ENCODE data around the gene TBX1.

Gene TBX1

GRCh38 chr22:19757140-19757984 lies 3.2 kb upstream of the TBX1 start:
- H3K27me3 ChIP-seq = peaks cover 85% of the 10 kb centered on the region
- no peak overlapping the region for H3K4me3 ChIP-seq (ENCODE audit: low read depth, low read length)
- DNase-seq = no peak

GRCh38 chr22:19757985-19758895 lies 2.3 kb upstream of the TBX1 start:
- DNase-seq = no peak
- Histone ChIP-seq H3K36me3 (no peaks in the 10 kb centered on the region), H3K4me3 (ENCODE audit: low read depth, low read length) (no peak overlapping the region), H3K9me3 (no peaks in the 10 kb centered on the region), H3K4me1 (no peaks in the 10 kb centered on the region), H3K27me3 (peaks cover 93% of the 10 kb centered on the region)
- no peak for TF ChIP-seq CTCF (IDR thresholded peaks at IDR 0.05; ENCODE audit: low read depth, low read length)

More at GRCh38 chr22:19757140-19757984, 3.2 kb upstream of the TBX1 start:
- no peaks in the 10 kb centered on the region for H3K9me3 ChIP-seq
- no peak for TF ChIP-seq CTCF (IDR thresholded peaks at IDR 0.05; ENCODE audit: low read depth, low read length)
- H3K4me1 ChIP-seq = no peaks in the 10 kb centered on the region
- no peaks in the 10 kb centered on the region for H3K36me3 ChIP-seq

- Histone ChIP-seq H3K4me1 (no peaks in the 10 kb centered on the region), H3K27me3 (peaks cover 93% of the 10 kb centered on the region)
- no peak for TF ChIP-seq CTCF (IDR thresholded peaks at IDR 0.05; ENCODE audit: low read depth, low read length)
Measured at GRCh38 chr22:19758896-19759426, 1.6 kb upstream of the TBX1 start.

GRCh38 chr22:19759427-19760057 lies 1.0 kb upstream of the TBX1 start:
- no peak for TF ChIP-seq CTCF (IDR thresholded peaks at IDR 0.05; ENCODE audit: low read depth, low read length)
- no peaks in the 10 kb centered on the region for H3K36me3 ChIP-seq
- peaks cover 93% of the 10 kb centered on the region for H3K27me3 ChIP-seq
- DNase-seq = no peak
- no peaks in the 10 kb centered on the region for H3K9me3 ChIP-seq
- H3K4me1 ChIP-seq = no peaks in the 10 kb centered on the region
- no peak overlapping the region for H3K4me3 ChIP-seq (ENCODE audit: low read depth, low read length)

More at GRCh38 chr22:19758896-19759426, 1.6 kb upstream of the TBX1 start:
- H3K36me3 ChIP-seq = no peaks in the 10 kb centered on the region
- DNase-seq = no peak
- H3K4me3 ChIP-seq (ENCODE audit: low read depth, low read length) = no peak overlapping the region
- no peaks in the 10 kb centered on the region for H3K9me3 ChIP-seq

GRCh38 chr22:19760951-19761724 lies 560 bp downstream of the TBX1 start:
- H3K27me3 ChIP-seq = peaks cover 93% of the 10 kb centered on the region
- no peak for TF ChIP-seq CTCF (IDR thresholded peaks at IDR 0.05; ENCODE audit: low read depth, low read length)
- H3K4me1 ChIP-seq = no peaks in the 10 kb centered on the region
- no peak overlapping the region for H3K4me3 ChIP-seq (ENCODE audit: low read depth, low read length)
- no peaks in the 10 kb centered on the region for H3K9me3 ChIP-seq
- H3K36me3 ChIP-seq = no peaks in the 10 kb centered on the region
- no peak for DNase-seq
